RWPE2 (cell line): Measurements from ENCODE around the gene TAF10.
A peak's percentile ranks its signal among the peaks of the same experiment; 100 is the strongest.

Experiments
- ATAC-seq: fragments of 200-7000 bp; cut with Tn5 transposase; 3 replicates; pipeline ENCODE4 v1.9.1; 2021; ENCODE audit warnings: low read depth
- DNase-seq: peaks from one replicate; pipeline ENCODE4 v3.0.0-alpha.2; 2020; ENCODE audit warnings: low spot score
- H3K27ac ChIP-seq: fragments of 450-650 bp; 2 replicates; pipeline ENCODE4 v1.5.1; 2017; ENCODE audit warnings: mild to moderate bottlenecking; ENCODE audit not compliant: poor library complexity, severe bottlenecking
- H3K27me3 ChIP-seq: fragments of 250-450 bp; sonication (Bioruptor Pico); 2 replicates; pipeline ENCODE4 v1.5.1; 2021; ENCODE audit warnings: mild to moderate bottlenecking, moderate library complexity; ENCODE audit not compliant: insufficient read depth, poor library complexity, severe bottlenecking
- H3K36me3 ChIP-seq: fragments of 250-450 bp; sonication (Bioruptor Pico); 2 replicates; pipeline ENCODE4 v1.5.1; 2020; ENCODE audit warnings: low read depth, mild to moderate bottlenecking, moderate library complexity
- H3K4me1 ChIP-seq: fragments of 250-450 bp; sonication (Bioruptor Pico); 2 replicates; pipeline ENCODE4 v1.5.1; 2021; ENCODE audit warnings: mild to moderate bottlenecking, moderate library complexity; ENCODE audit not compliant: insufficient read depth, poor library complexity, severe bottlenecking
- H3K4me3 ChIP-seq: fragments of 250-450 bp; sonication (Bioruptor Pico); 2 replicates; pipeline ENCODE4 v1.5.1; 2021; ENCODE audit warnings: mild to moderate bottlenecking, moderate library complexity; ENCODE audit not compliant: severe bottlenecking
- H3K9me3 ChIP-seq: fragments of 250-450 bp; sonication (Bioruptor Pico); 2 replicates; pipeline ENCODE4 v1.5.1; 2021; ENCODE audit warnings: mild to moderate bottlenecking, moderate library complexity; ENCODE audit not compliant: severe bottlenecking
- TF ChIP-seq, protein P1 (sequence below): fragments of 450-650 bp; IDR thresholded peaks from one replicate; pipeline ENCODE4 v1.5.1; 2017; ENCODE audit warnings: mild to moderate bottlenecking, moderate library complexity; ENCODE audit not compliant: poor library complexity, severe bottlenecking

TAF10 gene

GRCh38 chr11:6565988-6566703, 45.9 kb downstream of the TAF10 start:
- no peak overlapping the region for H3K27ac ChIP-seq
- H3K9me3 ChIP-seq = no peaks in the 10 kb centered on the region
- no peaks in the 10 kb centered on the region for H3K36me3 ChIP-seq
- TF ChIP-seq, protein P1, sequence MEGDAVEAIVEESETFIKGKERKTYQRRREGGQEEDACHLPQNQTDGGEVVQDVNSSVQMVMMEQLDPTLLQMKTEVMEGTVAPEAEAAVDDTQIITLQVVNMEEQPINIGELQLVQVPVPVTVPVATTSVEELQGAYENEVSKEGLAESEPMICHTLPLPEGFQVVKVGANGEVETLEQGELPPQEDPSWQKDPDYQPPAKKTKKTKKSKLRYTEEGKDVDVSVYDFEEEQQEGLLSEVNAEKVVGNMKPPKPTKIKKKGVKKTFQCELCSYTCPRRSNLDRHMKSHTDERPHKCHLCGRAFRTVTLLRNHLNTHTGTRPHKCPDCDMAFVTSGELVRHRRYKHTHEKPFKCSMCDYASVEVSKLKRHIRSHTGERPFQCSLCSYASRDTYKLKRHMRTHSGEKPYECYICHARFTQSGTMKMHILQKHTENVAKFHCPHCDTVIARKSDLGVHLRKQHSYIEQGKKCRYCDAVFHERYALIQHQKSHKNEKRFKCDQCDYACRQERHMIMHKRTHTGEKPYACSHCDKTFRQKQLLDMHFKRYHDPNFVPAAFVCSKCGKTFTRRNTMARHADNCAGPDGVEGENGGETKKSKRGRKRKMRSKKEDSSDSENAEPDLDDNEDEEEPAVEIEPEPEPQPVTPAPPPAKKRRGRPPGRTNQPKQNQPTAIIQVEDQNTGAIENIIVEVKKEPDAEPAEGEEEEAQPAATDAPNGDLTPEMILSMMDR = no peak
- ATAC-seq (0 out of 3 replicates have a peak, but pooled peaks have one; percentile 9), DNase-seq (no peak)
- no peaks in the 10 kb centered on the region for H3K4me1 ChIP-seq
- H3K27me3 ChIP-seq = no peaks in the 10 kb centered on the region
- H3K4me3 ChIP-seq = no peak overlapping the region

GRCh38 chr11:6565325-6565724, 46.7 kb downstream of the TAF10 start:
- H3K4me3 ChIP-seq = no peak overlapping the region
- no peaks in the 10 kb centered on the region for H3K36me3 ChIP-seq
- no peaks in the 10 kb centered on the region for H3K4me1 ChIP-seq
- H3K27me3 ChIP-seq = no peaks in the 10 kb centered on the region
- TF ChIP-seq, protein P1 = no peak
- no peaks in the 10 kb centered on the region for H3K9me3 ChIP-seq
- H3K27ac ChIP-seq = no peak overlapping the region
- DNase-seq = no peak
- ATAC-seq = no peak

DNA sequence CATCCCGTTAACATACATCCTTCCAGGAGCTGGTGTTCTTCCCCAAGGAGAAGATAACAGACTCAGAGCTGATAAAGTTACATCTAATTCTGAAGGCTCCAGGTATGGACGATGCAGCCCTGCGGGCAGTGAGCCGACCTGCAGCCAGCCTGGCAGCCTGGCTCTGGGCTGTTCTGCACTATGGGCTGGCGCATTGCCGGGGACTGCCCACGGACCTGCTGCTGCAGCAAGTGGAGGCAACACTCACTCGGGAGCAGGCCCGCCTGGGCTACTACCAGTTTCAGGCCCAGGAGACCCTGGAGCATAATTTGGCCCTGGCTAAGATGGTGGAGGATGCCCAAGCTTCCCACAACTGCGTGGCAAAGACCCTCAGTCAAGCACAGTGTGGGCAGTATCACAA, 48.3 kb downstream of the TAF10 start:
- TF ChIP-seq, protein P1 = no peak
- no peaks in the 10 kb centered on the region for H3K27me3 ChIP-seq
- ATAC-seq (no peak), DNase-seq (no peak)
- H3K27ac ChIP-seq = no peak overlapping the region
- no peaks in the 10 kb centered on the region for H3K9me3 ChIP-seq
- no peaks in the 10 kb centered on the region for H3K4me1 ChIP-seq
- no peak overlapping the region for H3K4me3 ChIP-seq
- H3K36me3 ChIP-seq = no peaks in the 10 kb centered on the region

DNA sequence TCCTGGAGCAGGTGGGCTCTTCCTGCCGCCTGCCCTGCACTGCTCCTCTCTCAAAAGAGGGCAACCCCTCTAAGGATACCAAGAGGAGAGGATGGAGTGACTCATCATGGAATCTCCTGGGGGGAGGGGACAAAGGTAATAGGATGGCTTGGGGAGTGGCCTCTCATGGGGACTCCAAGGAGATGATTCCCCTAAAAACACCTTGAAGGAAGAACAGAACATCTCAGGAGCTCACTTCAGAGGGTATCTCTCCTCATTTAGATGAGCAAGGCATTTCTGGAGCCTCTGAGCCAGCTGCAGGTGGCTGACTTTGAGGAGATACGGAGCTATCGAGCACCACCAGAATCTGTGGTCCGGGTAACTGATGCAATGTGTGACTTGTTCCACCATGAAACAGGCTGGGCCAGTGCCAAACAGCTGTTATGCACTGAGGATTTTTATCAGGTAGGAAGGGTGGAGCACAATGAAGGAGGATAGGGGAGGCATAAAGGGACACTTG, 48.8 kb downstream of the TAF10 start:
- DNase-seq (no peak), ATAC-seq (no peak)
- TF ChIP-seq, protein P1 = no peak
- H3K27ac ChIP-seq = no peak overlapping the region
- no peaks in the 10 kb centered on the region for H3K4me1 ChIP-seq
- H3K9me3 ChIP-seq = no peaks in the 10 kb centered on the region
- H3K36me3 ChIP-seq = no peaks in the 10 kb centered on the region
- H3K4me3 ChIP-seq = no peak overlapping the region
- no peaks in the 10 kb centered on the region for H3K27me3 ChIP-seq

DNA sequence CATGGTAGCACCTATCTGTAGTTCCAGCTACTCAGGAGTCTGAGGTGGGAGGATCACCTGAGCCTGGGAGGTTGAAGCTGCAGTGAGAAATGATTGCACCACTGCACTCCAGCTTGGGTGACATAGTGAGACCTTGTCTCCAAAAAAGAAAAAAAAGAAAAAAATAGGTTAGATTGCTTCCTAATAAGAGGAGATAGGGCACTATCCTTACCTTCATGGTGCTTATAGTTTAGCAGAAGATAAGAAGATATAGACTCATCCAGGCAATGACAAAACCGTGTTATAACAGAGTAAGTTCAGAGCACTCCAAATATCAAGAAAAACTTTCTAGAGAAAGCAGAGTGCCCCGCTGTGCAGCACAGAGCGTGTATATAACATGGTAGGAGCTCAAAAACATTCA, 50.7 kb downstream of the TAF10 start:
- Histone ChIP-seq H3K4me1 (no peaks in the 10 kb centered on the region), H3K4me3 (no peak overlapping the region), H3K36me3 (no peaks in the 10 kb centered on the region), H3K27ac (no peak overlapping the region), H3K9me3 (no peaks in the 10 kb centered on the region), H3K27me3 (no peaks in the 10 kb centered on the region)
- DNase-seq (no peak), ATAC-seq (no peak)
- TF ChIP-seq, protein P1 = no peak
